Amniotic epithelial cell (primary cell): ENCODE measurements around the gene RNF14.
"Not testable (repeated sequence)": the region's sequence is repeated elsewhere in the genome, so short reads cannot be mapped to it uniquely, and the experiment has no call there.

Experiments
- DNase-seq: peaks from one replicate; pipeline ENCODE4 v3.0.0-alpha.2; 2010; ENCODE audit warnings: low read depth

Gene RNF14

GRCh38 chr5:142014911-142015584 lies 46.1 kb downstream of the RNF14 start:
- peak; percentile 60 for DNase-seq

DNA sequence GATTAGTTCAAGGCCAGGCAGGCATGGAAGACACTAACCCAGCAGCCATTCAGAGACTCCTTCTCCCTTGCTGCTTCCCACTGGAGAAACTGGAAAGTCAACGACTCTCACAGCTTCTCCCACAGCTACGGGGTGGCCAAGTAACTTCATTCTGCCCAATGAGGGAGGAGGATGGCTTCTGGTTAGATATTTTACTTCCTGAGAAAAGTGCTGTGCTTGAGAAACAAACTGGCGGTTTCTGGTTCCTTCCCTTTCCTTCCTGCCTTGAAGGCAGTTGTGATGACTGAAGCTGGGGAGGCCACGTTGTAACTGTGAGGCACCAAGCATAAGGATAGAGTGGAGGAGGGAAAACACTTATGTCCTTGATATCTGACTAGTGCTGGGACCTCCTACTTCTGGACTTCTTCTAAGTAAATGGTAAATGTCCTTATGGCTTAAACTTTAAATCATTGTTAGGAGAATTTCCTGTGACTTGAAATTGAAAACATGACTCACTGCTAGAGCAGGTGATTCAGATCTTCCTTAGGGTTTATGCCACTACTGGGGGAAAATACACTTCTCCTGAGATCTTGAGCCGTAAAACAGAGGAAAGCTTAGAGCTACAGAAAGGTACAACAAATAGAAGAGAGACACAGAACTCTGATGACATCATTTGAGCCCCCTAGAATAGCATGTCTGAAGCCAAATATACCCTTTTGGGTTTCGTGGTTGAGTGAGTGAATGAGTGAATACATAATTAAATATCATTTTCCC lies 47.1 kb downstream of the RNF14 start:
- DNase-seq = peak; percentile 47

DNA sequence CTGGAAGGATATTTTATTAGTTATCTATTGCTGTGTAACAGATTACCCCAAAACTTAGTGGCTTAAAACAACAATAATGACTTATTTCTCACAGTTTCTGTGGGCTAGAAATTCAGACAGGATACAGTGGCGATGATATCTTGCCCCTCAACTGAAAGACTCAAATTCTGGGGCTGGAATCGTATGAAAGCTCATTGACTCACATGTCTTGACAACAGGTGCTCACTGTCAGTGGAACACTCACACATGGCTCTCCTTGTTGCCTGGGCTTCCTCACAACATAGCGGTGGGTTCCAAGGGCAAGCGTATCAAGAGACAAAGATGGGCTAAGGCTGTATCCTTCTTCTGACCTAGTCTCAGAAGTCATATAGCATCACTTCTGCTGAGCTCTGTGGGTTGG lies 47.7 kb downstream of the RNF14 start:
- no peak for DNase-seq

GRCh38 chr5:142017832-142018427 lies 49.0 kb downstream of the RNF14 start:
- DNase-seq = peak; percentile 52

DNA sequence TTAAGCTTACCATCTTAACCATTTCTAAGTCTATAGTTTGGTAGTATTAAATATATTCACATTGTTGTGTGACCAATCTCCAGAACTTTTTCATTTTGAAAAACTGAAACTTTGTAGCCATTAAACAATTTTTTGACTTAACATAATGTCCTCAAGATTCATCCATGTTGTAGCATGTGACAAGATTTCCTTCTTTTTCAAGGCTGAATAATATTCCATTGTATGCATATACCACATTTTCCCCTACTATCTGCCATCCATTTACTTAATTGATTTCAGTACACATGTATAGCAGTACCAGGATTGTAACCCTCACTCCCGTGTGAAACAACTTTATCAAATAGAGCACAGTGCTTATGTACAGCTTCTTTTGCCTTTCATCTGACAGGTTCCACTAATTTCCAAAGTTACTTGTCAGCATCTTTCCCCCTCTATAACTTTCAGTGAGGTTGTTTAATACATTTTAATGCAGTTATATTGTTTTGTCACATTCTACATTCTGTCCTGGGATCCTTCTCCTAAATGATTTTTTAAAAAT lies 51.3 kb downstream of the RNF14 start:
- DNase-seq = no peak

DNA sequence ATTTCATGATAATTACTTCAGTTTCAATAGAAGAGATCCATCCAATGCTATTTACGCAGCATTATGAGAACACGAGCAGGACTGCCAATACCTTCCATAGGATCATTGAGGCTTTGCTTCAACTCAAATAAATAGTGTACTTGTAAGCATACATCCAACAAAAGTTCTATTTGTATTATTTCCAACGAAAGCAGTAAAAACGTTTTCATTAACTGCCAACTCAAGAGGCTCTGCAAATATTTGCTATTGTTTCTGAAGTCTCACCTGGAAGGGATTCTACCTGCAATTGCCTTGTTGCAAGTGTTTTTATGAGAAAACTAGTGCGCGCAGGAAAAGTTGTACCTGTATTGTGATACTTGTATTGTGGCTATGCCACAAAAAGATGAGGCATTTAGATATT lies 54.9 kb downstream of the RNF14 start:
- no peak for DNase-seq

DNA sequence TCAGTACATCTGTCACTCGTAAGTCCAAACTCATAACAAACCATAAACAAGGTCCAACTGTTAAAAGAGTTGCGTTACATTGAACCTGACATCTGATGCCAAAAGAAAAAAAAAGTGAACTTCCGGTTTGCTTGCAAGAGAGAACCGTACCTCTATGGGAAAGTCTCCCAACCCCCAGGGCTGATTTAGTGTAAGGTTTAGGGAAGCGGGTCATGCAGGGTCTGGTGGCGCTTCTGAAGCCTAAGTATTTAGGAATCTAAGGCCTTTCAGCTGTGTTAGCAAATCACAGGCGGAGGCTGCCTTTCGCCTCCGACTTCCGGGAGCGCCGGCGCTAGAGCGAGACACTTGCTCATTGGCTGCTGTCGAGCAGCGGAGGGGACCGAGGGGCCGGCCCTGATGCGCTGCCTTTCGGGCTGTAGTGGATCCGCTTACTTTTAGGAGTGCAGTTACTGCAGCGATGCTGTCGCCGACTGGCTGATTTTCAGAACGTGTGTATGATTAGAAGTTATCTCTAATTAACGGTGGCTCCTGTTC lies 55.9 kb downstream of the RNF14 start:
- peak; percentile 76 for DNase-seq

DNA sequence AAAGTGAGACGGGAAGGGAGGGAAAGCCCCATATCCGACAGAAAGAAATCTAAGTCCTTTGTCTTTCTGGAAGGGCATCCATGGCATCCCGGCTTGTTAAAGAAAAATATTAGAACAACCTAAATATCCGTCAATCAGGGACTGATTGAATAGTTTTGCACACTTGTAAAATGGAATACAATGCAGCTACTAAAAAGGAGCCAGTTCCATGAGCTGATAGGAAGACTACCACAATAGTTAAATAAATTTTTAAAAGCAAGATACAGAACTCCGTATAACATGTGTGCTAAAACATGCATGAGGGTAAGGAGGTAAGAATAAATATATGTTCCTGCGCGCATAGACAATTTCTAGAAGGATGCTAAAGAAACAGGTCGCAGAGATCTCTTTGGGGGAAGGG lies 56.7 kb downstream of the RNF14 start:
- DNase-seq = no peak

- no peak for DNase-seq
Observed at GRCh38 chr5:142032150-142032549, 63.2 kb downstream of the RNF14 start.

- DNase-seq = no peak
Observed at GRCh38 chr5:142032747-142033631, 64.1 kb downstream of the RNF14 start.

GRCh38 chr5:142033632-142034567 lies 65.0 kb downstream of the RNF14 start:
- DNase-seq = not testable (repeated sequence)

- no peak for DNase-seq
Observed at GRCh38 chr5:142034994-142035393, 66.1 kb downstream of the RNF14 start.

DNA sequence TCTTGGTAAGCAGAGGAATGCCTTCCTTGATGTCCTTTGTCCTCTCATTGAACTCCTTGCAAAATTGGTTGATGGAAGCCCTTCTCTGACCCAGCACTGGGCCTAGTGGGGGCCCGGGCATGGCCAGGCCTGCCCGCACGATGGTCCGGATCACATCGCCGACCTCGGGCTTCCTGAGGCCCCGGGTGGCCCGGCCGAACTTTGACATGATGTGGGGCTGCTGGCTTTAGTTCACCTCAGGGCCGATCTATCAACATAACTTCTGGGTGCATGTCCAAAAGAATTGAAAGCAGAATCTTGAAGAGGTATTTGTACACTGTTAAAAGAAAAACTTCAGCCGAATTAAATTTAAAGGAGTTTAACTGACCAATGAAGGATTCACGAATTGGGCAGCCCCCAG lies 68.0 kb downstream of the RNF14 start:
- DNase-seq = no peak

GRCh38 chr5:142037599-142037998 lies 68.7 kb downstream of the RNF14 start:
- not testable (repeated sequence) for DNase-seq

DNA sequence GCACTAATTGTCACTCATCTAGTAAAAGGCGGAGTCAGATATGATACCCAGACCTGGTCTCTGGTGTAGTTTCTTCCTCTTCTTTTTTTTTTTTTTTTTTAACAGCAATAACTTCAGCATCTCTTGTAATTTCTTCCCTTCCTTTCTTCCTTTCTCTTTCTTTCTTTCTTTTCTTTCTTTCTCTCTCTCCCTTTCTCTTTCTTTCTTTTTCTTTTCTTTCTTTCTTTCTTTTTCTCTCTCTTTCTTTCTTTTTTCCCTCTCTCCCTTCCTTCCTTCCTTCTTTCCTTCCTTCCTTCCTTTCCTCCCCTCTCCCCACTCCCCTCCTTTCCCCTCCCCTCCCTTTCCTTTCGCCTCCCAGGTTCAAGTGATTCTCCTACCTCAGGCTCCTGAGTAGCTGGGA lies 69.8 kb downstream of the RNF14 start:
- DNase-seq = no peak
